Measurements from ENCODE around the gene CCDC9.
A peak's percentile ranks its signal among the peaks of the same experiment; 100 is the strongest.

Gene CCDC9

GRCh38 chr19:47221080-47221841 lies 35.1 kb upstream of the CCDC9 start:
- Histone ChIP-seq H3K27me3 (replicated peaks; ENCODE audit: control insufficient read depth, insufficient read depth, low read length) (no peaks in the 10 kb centered on the region), H3K36me3 (ENCODE audit: control insufficient read depth, insufficient read depth, low read length) (peaks cover 11% of the 10 kb centered on the region), H3K4me3 (replicated peaks; ENCODE audit: low read depth, low read length) (no peak overlapping the region)
- DNase-seq (ENCODE audit: extremely low read depth, insufficient read length) = no peak
- no peak for TF ChIP-seq CTCF (IDR thresholded peaks at IDR 0.05; ENCODE audit: insufficient read depth, low read length, poor library complexity, severe bottlenecking)

GRCh38 chr19:47221890-47222289 lies 34.4 kb upstream of the CCDC9 start:
- no peak for TF ChIP-seq CTCF (IDR thresholded peaks at IDR 0.05; ENCODE audit: insufficient read depth, low read length, poor library complexity, severe bottlenecking)
- Histone ChIP-seq H3K36me3 (ENCODE audit: control insufficient read depth, insufficient read depth, low read length) (peaks cover 14% of the 10 kb centered on the region), H3K27me3 (replicated peaks; ENCODE audit: control insufficient read depth, insufficient read depth, low read length) (no peaks in the 10 kb centered on the region), H3K4me3 (replicated peaks; ENCODE audit: low read depth, low read length) (no peak overlapping the region)
- DNase-seq (ENCODE audit: extremely low read depth, insufficient read length) = no peak

DNA sequence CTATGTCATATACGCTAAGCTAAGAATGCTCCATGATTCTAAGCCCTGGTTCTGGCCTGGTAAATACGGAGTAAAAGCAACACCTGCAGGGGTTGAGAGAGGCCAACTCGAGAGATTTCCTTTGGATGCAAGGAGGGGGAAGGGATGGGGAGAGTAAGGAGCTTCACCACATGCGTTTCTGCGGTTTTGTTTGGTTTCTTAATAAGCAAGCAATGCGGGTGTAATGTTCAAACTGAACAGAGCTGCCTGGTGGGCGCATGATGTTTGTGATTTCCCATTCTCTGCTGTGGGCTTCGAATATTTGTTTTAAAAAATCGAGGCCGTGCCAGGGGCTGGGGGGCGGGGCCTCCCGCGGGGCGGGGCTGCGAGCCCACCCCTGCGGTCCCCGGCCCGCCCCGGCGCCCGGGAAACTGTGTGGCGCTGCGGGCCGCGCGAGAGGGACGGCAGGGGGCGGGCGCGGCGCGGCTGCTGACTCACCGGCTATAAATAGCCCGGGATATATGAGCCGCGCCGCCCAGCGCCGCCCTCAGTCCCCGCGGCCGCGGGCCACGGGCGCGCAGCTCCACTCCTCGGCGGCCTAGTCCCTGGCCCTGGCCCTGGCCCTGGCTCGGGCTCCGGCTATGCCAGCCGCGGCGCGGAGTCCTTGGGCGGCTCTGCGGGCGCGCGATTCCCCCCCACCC lies 30.4 kb upstream of the CCDC9 start:
- DNase-seq (ENCODE audit: extremely low read depth, insufficient read length) = peak; percentile 95
- no peaks in the 10 kb centered on the region for H3K27me3 ChIP-seq (replicated peaks; ENCODE audit: control insufficient read depth, insufficient read depth, low read length)
- peak overlapping the region; percentile 88 for H3K4me3 ChIP-seq (replicated peaks; ENCODE audit: low read depth, low read length)
- H3K36me3 ChIP-seq (ENCODE audit: control insufficient read depth, insufficient read depth, low read length) = peaks cover 14% of the 10 kb centered on the region
- TF ChIP-seq CTCF (IDR thresholded peaks at IDR 0.05; ENCODE audit: insufficient read depth, low read length, poor library complexity, severe bottlenecking) = no peak

DNA sequence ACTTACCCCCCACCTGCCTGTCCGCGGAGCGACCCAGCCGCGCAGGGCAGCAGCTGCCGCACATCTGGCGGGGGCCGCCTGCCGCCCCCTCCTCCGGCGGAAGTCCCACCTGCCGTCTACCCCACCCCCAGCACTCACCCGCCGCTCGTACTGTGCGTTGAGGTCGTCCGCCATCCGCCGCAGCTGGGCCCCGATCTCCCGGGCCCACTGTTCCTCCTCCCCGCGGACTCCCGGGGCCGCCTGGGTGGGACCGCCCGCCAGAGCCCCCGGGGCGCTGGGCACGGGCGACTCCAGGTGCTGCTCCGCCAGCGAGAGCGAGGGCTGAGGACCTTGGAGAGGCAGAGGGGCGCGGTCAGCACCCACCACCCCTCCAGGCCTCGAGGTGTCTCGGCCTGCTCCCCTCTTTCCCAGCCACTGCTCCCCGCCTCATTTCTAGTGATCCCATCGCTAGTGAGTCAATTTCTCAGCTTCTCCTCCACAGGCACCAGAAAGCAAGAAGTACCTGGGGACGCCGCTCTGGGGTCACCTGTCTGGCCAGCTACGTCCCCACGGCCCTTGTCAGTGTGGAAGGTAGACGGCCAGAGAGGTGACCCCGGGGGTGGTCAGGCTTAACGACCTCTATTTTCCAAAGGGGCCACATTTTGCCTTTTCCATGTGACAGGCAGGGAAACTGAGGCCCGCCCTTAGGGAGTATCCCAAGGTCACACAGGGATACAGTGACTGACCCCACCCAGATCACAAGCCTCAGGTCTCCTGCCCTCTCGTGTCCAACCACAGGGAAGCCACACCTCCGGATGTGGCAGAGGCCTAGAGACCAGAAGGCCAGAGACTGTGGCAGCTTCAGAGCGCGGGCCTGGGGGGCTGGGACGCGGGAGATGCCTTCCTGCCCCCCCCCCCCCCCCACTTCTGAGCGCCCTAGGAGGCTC lies 29.6 kb upstream of the CCDC9 start:
- Histone ChIP-seq H3K36me3 (ENCODE audit: control insufficient read depth, insufficient read depth, low read length) (peaks cover 10% of the 10 kb centered on the region), H3K4me3 (replicated peaks; ENCODE audit: low read depth, low read length) (peak overlapping the region; percentile 88), H3K27me3 (replicated peaks; ENCODE audit: control insufficient read depth, insufficient read depth, low read length) (no peaks in the 10 kb centered on the region)
- DNase-seq (ENCODE audit: extremely low read depth, insufficient read length) = peak; percentile 83
- TF ChIP-seq CTCF (IDR thresholded peaks at IDR 0.05; ENCODE audit: insufficient read depth, low read length, poor library complexity, severe bottlenecking) = no peak

- DNase-seq (ENCODE audit: extremely low read depth, insufficient read length) = peak; percentile 85
- Histone ChIP-seq H3K4me3 (replicated peaks; ENCODE audit: low read depth, low read length) (peak overlapping the region; percentile 88), H3K36me3 (ENCODE audit: control insufficient read depth, insufficient read depth, low read length) (peaks cover 6% of the 10 kb centered on the region), H3K27me3 (replicated peaks; ENCODE audit: control insufficient read depth, insufficient read depth, low read length) (no peaks in the 10 kb centered on the region)
- no peak for TF ChIP-seq CTCF (IDR thresholded peaks at IDR 0.05; ENCODE audit: insufficient read depth, low read length, poor library complexity, severe bottlenecking)
Observed at GRCh38 chr19:47227352-47228167, 28.8 kb upstream of the CCDC9 start.

Data from GM06990 (cell line).